ENCODE data around the gene DOC2A. TPM values are rescaled to one million over a fixed set of nuclear protein-coding genes. Genes with fewer than 3 reads are reported as not detected.
A peak's percentile ranks its signal among the peaks of the same experiment; 100 is the strongest.
"Not testable (repeated sequence)": the region's sequence is repeated elsewhere in the genome, so short reads cannot be mapped to it uniquely, and the experiment has no call there.

Gene DOC2A
- total RNA-seq, 1 donor from 2014 or later: 7.4 TPM

GRCh38 chr16:30017277-30017656 is 6.4 kb upstream of the DOC2A start:
- peaks cover 9% of the 10 kb centered on the region for H3K27me3 Mint-ChIP-seq (ENCODE audit: unreplicated experiment)
- H3K4me1 Mint-ChIP-seq (ENCODE audit: unreplicated experiment): peaks cover 3% of the 10 kb centered on the region
- TF ChIP-seq CTCF (IDR thresholded peaks at IDR 0.05; ENCODE audit: unreplicated experiment): no peak
- no peak for DNase-seq (ENCODE audit: low spot score)
- H3K27ac Mint-ChIP-seq (ENCODE audit: unreplicated experiment): no peak overlapping the region
- no peaks in the 10 kb centered on the region for H3K9me3 Mint-ChIP-seq (ENCODE audit: unreplicated experiment)
- H3K4me3 Mint-ChIP-seq (ENCODE audit: unreplicated experiment): no peak overlapping the region
- H3K36me3 Mint-ChIP-seq (ENCODE audit: low read depth, unreplicated experiment): peaks cover 4% of the 10 kb centered on the region

- H3K9me3 Mint-ChIP-seq (ENCODE audit: unreplicated experiment): no peaks in the 10 kb centered on the region
- no peak for DNase-seq (ENCODE audit: low spot score)
- H3K36me3 Mint-ChIP-seq (ENCODE audit: low read depth, unreplicated experiment): peaks cover 8% of the 10 kb centered on the region
- TF ChIP-seq CTCF (IDR thresholded peaks at IDR 0.05; ENCODE audit: unreplicated experiment): no peak
- peaks cover 15% of the 10 kb centered on the region for H3K27me3 Mint-ChIP-seq (ENCODE audit: unreplicated experiment)
- H3K27ac Mint-ChIP-seq (ENCODE audit: unreplicated experiment): no peak overlapping the region
- H3K4me1 Mint-ChIP-seq (ENCODE audit: unreplicated experiment): peaks cover 8% of the 10 kb centered on the region
- no peak overlapping the region for H3K4me3 Mint-ChIP-seq (ENCODE audit: unreplicated experiment)
Measured at GRCh38 chr16:30016555-30017276, 5.9 kb upstream of the DOC2A start.

- not testable (repeated sequence) for H3K9me3 Mint-ChIP-seq (ENCODE audit: unreplicated experiment); DNase-seq (ENCODE audit: low spot score); H3K4me1 Mint-ChIP-seq (ENCODE audit: unreplicated experiment); H3K27ac Mint-ChIP-seq (ENCODE audit: unreplicated experiment); H3K36me3 Mint-ChIP-seq (ENCODE audit: low read depth, unreplicated experiment); H3K4me3 Mint-ChIP-seq (ENCODE audit: unreplicated experiment)
- peaks cover 15% of the 10 kb centered on the region for H3K27me3 Mint-ChIP-seq (ENCODE audit: unreplicated experiment)
Measured at GRCh38 chr16:30015450-30015849, 4.6 kb upstream of the DOC2A start.

GRCh38 chr16:30012598-30012997 is 1.8 kb upstream of the DOC2A start:
- not testable (repeated sequence) for H3K9me3 Mint-ChIP-seq (ENCODE audit: unreplicated experiment); H3K4me3 Mint-ChIP-seq (ENCODE audit: unreplicated experiment); DNase-seq (ENCODE audit: low spot score); H3K4me1 Mint-ChIP-seq (ENCODE audit: unreplicated experiment); H3K36me3 Mint-ChIP-seq (ENCODE audit: low read depth, unreplicated experiment); H3K27ac Mint-ChIP-seq (ENCODE audit: unreplicated experiment)
- H3K27me3 Mint-ChIP-seq (ENCODE audit: unreplicated experiment): peaks cover 22% of the 10 kb centered on the region

- peaks cover 10% of the 10 kb centered on the region for H3K4me1 Mint-ChIP-seq (ENCODE audit: unreplicated experiment)
- peaks cover 4% of the 10 kb centered on the region for H3K36me3 Mint-ChIP-seq (ENCODE audit: low read depth, unreplicated experiment)
- peak overlapping the region; percentile 74 for H3K27ac Mint-ChIP-seq (ENCODE audit: unreplicated experiment)
- peaks cover 20% of the 10 kb centered on the region for H3K27me3 Mint-ChIP-seq (ENCODE audit: unreplicated experiment)
- TF ChIP-seq CTCF (IDR thresholded peaks at IDR 0.05; ENCODE audit: unreplicated experiment): no peak
- peak overlapping the region; percentile 92 for H3K4me3 Mint-ChIP-seq (ENCODE audit: unreplicated experiment)
- no peaks in the 10 kb centered on the region for H3K9me3 Mint-ChIP-seq (ENCODE audit: unreplicated experiment)
- peak; percentile 9 for DNase-seq (ENCODE audit: low spot score)
Measured at GRCh38 chr16:30011714-30012504, 1.1 kb upstream of the DOC2A start.
